ENCODE results near the gene SHD.
"Not testable (repeated sequence)": the region's sequence is repeated elsewhere in the genome, so short reads cannot be mapped to it uniquely, and the experiment has no call there.

SHD gene

DNA sequence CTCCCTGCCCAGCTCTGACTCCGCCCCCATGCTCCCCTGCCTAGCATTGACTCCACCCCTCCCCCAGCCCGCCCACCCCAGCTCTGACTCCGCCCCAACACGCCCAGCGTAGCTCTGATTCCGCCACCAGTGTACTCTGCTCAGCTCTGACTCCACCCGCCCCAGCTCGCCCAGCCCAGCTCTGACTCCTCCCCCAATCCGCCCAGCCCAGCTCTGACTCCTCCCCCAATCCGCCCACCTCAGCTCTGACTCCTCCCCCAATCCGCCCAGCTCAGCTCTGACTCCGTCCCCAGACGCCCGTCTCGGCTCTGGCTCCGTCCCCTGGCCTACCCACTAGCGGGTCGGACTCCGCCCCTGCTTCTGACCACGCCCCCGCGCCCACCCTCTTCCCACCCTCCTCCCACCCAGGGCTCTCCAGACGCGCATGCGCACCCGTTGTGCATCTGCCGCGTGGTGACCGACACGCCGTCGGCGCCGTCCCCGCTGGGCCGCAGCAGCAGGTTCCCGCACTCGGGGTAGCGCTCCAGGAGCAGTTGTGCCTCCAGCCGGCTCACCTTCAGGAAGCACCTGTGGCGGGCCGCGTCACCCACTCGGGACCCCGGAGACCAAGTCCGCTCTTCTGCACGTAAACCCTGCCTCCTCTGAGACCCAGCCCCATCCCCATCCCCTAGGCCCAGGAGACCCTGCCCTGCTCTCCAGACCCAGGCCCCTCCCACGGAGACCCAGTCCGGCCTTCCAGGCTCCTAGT is 49.4 kb downstream of the SHD start:
- peak; percentile 88 for DNase-seq

- not testable (repeated sequence) for DNase-seq
Measured at GRCh38 chr19:4328991-4329681, 50.1 kb downstream of the SHD start.

- DNase-seq: no peak
Measured at GRCh38 chr19:4329858-4330257, 50.8 kb downstream of the SHD start.

GRCh38 chr19:4334929-4335570 is 56.0 kb downstream of the SHD start:
- no peak for DNase-seq

GRCh38 chr19:4337906-4338440 is 58.9 kb downstream of the SHD start:
- no peak for DNase-seq

DNA sequence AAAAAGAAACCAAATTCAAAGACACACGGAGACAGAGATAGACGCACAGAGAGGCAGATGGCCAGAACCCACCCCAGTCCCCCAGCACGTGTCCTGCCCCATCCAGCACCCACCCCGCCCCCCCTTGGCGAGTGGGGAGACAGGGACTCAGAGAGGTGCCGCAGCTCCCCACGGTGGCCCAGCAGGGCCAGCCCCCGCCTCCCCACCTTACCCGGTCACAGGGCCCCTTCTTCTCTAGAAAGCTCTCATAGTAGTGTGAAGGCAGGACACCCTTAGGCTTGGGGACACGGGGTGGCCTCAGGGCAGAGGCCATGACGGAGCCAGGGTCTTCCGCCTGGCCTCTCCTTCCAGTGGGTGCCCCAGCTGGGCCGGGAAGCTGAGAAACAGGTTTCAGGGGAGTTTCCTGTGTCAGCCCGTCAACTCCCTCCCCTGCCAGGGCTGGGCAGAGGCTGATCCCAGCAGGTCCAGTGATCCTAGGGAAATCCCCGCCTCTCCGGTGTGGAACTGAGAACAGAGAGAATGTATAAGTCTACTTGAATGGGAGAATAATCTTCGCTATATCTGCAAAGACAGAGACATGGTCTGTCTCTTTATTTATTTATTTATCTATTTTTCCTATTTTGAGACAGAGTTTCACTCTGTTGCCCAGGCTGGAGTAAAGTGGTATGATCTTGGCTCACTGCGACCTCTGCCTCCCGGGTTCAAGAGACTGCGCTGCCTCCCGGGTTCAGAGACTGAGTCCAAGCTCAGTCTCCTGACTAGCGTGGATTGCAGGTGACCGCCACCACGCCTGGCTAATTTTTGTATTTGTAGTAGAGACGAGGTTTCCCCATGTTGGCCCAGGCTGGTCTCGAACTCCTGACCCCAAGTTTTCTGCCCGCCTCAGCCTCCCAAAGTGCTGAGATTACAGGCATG is 59.6 kb downstream of the SHD start, which contains the start of gene STAP2:
Gene STAP2 (minus strand): TSS at position 387 of the 915 bp plus-strand sequence. CDS start 74 bp downstream, at position 313.
- peak; percentile 31 for DNase-seq
